Measurements from ENCODE around the gene TXNDC2.
"Not testable (repeated sequence)": the region's sequence is repeated elsewhere in the genome, so short reads cannot be mapped to it uniquely, and the experiment has no call there.

Gene TXNDC2

GRCh38 chr18:9885170-9886004 is at the start of gene TXNDC2:
TXNDC2 (plus strand) TSS chr18:9885973; CDS start chr18:9886681, 708 bp downstream.
- no peak for DNase-seq

GRCh38 chr18:9838144-9838877 is 47.5 kb upstream of the TXNDC2 start:
- no peak for DNase-seq

- DNase-seq, result no peak
Observed at GRCh38 chr18:9839211-9839610, 46.6 kb upstream of the TXNDC2 start.

- no peak for DNase-seq
Observed at GRCh38 chr18:9839853-9840252, 45.9 kb upstream of the TXNDC2 start.

DNA sequence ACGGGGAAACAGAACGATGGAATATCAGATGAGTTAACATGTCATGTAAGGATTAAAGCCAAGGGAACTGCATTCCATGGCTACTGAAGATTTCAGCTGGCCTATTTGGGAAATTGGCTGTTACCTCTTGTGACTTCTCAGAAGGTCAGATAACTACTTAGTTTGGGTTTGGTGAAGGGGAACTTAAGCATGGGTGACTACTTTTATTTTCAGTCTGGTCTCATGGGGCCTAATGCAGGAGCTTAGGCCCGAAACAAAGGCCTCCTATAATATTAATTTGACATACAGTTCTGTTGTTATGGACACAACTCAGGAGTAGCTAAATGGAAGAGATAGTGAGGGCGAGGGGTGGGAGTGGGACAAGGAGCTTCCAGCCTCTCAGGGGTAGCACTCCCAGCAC is 44.0 kb upstream of the TXNDC2 start:
- no peak for DNase-seq

GRCh38 chr18:9842448-9842847 is 43.3 kb upstream of the TXNDC2 start:
- DNase-seq, result no peak

DNA sequence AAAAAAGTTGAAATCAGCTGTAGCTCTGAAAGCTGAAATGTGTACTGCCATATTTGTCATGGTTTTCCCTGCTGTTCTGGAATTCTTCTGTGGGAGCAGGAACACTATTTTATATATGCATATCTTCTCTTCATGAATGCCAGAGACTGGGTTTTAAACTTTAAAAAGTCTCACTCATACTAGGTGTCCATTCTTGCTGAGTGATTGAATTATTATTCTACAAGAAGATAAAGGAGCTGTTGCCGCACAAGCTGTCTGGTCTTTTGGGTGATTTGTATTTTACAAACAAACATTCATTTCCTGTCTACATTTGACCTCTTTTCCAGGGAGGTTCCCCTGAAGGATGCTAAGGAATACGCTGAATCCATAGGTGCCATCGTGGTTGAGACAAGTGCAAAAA is 40.5 kb upstream of the TXNDC2 start:
- no peak for DNase-seq

DNA sequence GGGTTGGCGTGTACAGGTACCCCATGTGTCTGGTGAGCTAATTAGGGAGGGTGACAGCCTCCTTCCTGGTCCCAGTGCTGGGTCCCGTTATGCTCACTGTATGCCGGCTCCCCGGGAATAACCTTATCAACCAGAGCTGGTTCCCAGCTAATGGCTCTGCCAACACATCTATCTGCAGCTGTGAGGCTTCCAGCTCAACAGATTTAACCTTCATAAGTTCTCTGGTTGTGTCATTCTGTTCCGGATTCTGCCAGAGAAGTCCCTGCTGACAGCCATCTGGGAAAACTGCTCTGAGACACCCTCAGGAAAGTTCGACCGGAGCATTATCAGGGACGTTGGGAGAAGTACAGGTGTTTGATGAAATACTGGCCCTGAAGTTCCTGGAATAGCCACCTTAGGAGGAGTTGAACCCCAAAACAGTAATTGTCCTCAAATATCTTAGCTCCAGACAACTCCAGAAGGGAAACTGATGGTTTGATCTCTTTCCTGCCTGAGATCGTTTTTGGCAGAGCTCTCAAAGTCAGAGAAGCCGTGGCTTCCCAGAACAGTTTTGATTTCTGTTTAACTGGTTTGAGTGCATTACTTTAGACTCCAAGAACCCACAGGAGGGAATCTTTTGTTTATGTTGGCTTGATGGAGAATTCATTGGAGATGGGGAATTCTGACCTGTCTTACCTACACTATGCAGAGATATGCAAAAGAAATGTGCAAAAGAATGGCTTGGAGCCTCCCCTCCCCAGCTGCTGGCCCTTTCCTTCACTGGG is 39.4 kb upstream of the TXNDC2 start:
- no peak for DNase-seq

DNA sequence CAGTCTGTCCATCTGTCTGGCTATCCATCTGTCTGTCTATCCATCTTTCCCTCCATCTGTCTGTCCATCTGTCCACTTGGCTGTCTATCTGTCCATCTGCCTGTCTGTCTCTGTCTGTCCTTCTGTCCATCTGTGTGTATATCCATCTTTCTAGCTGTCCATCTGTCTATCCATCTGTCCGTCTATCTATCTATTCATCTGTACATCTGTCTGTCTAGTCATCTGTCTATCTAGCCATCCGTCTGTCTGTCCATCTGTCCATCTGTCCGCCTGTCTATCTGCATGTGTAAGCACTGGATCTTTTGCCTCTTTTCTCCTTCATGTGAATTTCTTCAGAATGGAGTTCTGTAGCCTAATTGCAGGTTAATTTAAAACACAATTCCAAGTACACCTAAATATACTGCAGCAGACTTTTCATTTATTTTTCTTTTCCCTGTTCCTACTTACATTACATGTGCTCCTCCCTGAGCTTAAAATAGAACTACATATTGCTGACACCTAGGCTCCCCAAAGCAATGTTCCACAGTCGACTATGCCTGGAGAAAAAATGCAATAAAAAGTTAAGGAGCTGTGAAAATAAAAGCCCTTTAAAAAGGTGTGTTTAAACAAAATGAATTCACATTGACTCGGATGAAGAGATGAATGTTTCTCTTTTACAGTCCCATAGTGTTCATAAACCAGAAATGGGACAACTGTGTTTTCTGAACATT is 37.4 kb upstream of the TXNDC2 start:
- no peak for DNase-seq

DNA sequence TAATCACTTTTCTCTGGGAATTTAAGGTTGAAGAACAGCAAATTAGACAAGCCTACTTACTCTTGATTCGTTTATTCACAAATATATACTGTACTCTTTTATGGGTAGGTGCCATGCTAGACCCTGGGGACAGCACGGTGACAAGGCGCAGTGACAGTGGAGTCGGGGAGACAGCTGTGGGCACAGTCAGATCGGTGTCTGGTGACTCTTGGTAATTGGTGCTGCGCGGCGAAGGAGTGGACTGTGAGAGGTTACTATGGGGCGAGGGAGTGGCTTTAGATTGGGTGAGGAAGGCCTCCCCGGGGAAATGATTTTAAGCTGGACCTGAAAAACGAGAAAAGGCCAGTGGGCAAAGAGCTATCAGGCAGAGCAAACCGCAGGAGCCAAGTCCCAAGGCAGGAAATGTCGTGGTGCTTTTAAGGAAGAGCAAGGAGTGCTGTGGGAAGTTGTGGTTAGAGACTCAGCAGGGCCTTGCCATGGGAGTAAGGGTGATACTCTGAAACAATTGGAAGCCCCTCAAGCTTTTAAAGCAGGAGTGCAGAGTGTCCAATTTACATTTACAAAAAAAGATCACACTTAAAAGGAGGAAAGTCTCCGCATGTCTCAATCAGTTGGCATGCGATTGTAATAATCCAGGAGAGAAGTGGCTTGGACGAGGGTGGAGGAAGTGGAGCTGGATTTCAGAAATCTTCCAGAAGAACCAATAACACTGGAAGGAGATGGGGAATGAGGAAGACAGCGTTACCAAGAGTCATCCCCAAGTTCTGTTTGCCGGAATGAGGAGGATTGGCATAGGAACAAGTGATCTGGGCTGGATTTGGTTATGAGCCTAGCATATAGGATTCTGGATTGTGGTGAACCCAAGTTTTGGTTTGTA is 36.1 kb upstream of the TXNDC2 start:
- DNase-seq, result no peak

DNA sequence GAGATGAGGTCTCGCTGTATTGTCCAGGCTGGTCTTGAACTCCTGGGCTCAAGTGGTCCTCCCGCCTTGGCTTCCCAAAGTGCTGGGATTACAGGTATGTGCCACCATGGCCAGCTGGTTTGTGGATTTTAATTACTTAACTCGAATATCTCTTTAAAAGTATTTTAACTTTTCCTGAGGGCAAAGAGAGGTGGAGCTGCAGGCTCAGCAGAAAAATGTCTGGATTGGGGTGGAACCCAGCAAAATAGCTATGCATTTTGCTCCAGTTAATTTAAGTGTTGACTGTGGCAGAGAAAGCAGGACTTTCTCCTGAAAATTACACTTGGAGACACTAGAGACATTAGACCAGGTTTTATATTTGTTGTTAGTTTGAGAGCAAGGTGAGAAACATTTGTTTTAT is 35.5 kb upstream of the TXNDC2 start:
- DNase-seq, result no peak

GRCh38 chr18:9851511-9851910 is 34.3 kb upstream of the TXNDC2 start:
- no peak for DNase-seq

DNA sequence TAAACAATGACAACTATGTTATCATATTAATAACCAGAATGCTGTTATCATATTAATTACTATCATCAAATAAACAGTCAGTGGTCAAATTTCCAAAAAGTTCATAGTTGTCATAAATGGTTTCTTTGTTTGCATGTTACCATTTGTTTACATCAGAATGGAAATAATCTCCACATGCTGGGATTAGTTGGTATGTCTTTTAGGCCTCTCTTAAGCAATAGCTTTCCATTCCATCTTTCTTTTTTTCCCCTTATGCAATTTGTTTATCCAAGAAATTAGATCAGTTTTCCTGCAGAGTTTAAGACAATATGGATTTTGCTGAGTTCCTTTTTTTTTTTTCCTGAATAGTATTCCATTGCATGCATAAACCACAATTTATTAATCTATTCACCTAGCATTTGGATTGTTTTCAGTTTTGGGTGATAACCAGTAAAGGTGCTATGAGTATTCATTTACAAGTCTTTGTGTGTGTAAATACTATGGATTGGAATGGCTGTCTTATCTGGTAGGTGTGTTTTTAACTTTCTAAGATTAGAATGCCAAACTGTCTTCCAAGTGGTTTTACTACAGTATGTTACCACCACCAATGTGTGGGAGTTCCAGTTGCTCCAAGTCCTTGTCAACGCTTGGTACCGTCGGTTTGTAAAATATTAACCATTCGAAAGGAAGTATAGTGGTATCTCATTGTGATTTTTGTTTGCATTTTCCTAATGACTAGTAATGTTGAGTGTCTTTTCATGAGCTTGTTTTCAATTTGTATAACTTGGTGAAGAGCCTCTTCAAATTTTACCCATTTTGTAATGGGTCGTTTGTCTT is 33.3 kb upstream of the TXNDC2 start:
- no peak for DNase-seq

GRCh38 chr18:9854801-9855676 is 30.7 kb upstream of the TXNDC2 start:
- DNase-seq, result no peak

DNA sequence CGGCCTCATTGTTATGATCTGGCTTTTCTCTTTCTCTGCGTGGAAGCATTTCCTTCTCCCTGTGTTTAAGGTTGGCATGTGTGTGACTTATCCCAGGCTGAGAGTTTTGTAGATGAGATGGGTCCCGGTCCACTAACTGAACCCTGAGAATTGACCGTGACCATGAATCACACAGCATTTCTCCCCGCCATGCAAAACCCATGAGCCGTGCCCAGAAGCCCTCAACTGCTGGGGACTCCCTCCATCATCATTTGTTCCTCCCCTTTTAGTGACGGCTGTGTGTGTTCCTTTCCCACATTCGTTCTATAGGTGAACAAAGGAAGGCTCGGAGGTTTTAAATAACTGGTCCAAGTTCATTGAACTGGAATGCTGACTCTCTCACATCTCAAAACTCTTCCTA is 30.1 kb upstream of the TXNDC2 start:
- DNase-seq, result no peak

DNA sequence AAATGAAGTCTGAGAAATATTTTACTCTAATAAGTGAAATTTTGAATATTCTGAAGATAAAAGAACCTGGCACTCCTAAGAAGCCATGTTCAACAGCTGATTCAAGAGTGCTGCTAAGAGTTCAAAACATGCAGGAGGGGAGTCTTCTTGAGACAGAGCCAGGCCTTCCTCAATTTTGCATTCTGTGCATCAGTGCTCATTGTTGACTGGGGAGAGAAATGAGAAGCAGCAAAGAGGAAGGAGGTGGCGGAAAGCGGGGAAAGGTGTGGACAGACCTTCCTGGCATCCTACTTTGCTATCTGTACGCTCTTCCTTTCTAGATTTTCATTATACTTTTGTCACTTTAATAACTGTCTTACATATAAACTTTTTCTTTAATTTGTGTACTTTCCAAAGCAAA is 29.7 kb upstream of the TXNDC2 start:
- no peak for DNase-seq

DNA sequence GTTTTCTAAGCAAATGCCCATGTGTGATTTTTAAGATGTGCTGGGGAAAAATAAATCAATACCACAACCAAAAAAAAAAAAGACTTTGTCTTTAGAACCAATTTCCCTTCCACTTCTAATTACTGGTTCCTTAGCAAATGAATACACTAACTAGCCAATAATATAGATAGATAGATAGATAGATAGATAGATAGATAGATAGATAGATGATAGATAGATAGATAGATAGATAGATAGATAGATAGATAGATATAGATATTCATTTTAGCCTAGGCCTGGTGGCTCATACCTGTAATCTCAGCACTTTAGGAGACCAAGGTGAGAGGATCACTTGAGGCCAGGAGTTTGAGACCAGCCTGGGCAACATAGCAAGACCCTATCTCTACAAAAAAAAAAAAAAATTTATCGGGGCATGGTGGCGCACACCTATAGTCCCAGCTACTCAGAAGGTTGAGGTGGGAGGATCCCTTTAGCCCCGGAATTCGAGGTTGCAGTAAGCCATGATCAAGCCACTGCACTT is 28.2 kb upstream of the TXNDC2 start:
- not testable (repeated sequence) for DNase-seq

DNA sequence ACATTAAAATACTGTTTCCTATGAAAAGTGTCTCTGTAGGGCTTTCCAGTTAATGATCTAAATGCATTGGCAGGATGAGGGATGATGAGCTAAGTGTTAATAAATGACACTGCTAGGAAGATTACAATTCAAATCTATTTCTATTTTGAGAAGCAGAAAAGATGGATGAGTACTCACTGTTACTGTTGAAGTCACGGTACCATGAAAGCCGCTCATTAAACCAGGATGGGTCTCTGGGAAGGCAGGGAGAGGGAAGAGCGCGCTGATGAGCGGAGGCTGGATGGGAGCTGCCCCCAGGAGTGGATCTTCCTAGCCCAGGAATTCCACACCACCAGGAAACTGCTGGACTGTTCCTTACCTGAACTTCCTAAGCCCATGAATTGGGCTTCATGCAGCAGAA is 27.1 kb upstream of the TXNDC2 start:
- no peak for DNase-seq

GRCh38 chr18:9859232-9859631 is 26.5 kb upstream of the TXNDC2 start:
- DNase-seq, result no peak

DNA sequence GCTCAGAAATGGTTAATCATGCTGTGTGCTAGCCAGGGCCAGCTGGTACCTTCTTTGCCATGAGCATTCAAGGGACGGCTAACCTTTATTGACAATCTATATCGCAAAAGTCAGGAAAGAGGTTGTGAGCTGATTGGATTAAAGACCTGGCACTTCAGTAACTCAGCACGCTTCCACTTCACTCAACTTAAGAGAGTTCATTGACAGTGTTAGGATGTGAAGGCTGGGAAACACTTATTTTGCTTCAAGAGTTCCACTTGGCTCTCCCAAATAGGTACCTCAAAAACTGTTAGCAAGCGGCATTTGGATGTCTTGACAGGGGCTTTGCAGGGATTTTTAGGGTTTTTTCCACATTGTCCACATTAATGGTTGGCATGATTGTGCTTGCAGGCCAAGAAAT is 25.1 kb upstream of the TXNDC2 start:
- DNase-seq, result no peak

Data from CD4-positive, alpha-beta T cell treated with Interleukin-21 for 1 hour (primary cell).